Right lobe of liver (tissue), 6 donors: ENCODE results near the gene PARP2. TPM values are rescaled to one million over a fixed set of nuclear protein-coding genes. Genes with fewer than 3 reads are reported as not detected.

ENCODE experiments used
- ATAC-seq, 4 donors: fragments of 200-7000 bp; cut with Tn5 transposase; one replicate each; pipeline ENCODE4 v1.9.1; 2020; ENCODE audit warnings: mild to moderate bottlenecking in 4 of 4, moderate library complexity in 4 of 4
- DNase-seq, 3 donors: peaks; one replicate each; pipeline ENCODE4 v3.0.0-alpha.2; 2020
- H3K27ac ChIP-seq, 3 donors: fragments of 200-600 bp; one replicate each; pipeline ENCODE4 v1.8.0; 2022
- H3K27me3 ChIP-seq, 2 donors: fragments of 200-600 bp; one replicate each; pipeline ENCODE4 v1.8.0; 2022
- H3K36me3 ChIP-seq, 4 donors: fragments of 200-600 bp; sonication (generic) in 1 of 4; one replicate each; pipeline versions ENCODE4 v1.5.1 to v1.8.0; 2017 to 2022; ENCODE audit warnings: control low read depth in 1 of 4
- H3K4me1 ChIP-seq, 4 donors: fragments of 200-600 bp; sonication (generic) in 1 of 4; one replicate each; pipeline versions ENCODE4 v1.5.1 to v1.8.0; 2017 to 2022; ENCODE audit warnings: control low read depth in 1 of 4
- H3K4me3 ChIP-seq, 3 donors: fragments of 200-600 bp; one replicate each; pipeline ENCODE4 v1.8.0; 2022
- H3K9me3 ChIP-seq, 4 donors: fragments of 200-600 bp; sonication (generic) in 1 of 4; one replicate each; pipeline versions ENCODE4 v1.5.1 to v1.8.0; 2017 to 2022; ENCODE audit warnings: control low read depth in 1 of 4
- CTCF ChIP-seq, 4 donors: fragments of 200-600 bp in 3 of 4; fragments of 450-650 bp in 1 of 4; IDR thresholded peaks; one replicate each; pipeline versions ENCODE4 v1.5.1 to v1.8.0; 2016 to 2022; ENCODE audit warnings: antibody characterized with exemption in 4 of 4, mild to moderate bottlenecking in 2 of 4
- POLR2A ChIP-seq: fragments of 450-650 bp; IDR thresholded peaks from one replicate; pipeline ENCODE4 v1.6.1; 2017; ENCODE audit warnings: antibody characterized with exemption, mild to moderate bottlenecking
- WGBS: methylation state at CpG from one replicate; pipeline ENCODE4 v1.1.6; 2018; ENCODE audit warnings: low coverage, low lambda C conversion rate; ENCODE audit not compliant: insufficient coverage; ENCODE audit errors: missing lambda C conversion rate; 5-methylcytosine and 5-hydroxymethylcytosine counted together
- intact Hi-C, 2 donors: fragments of 100-400 bp; cut with DNase I; formaldehyde crosslinking; loops; one replicate each; pipeline versions ENCODE4 v1.11.2 to v1.14.1; 2022
- total RNA-seq, 6 experiments: library from RNA; depleted of rRNA in 2 of 6; stranded (reverse); fragments of >200 nt in 2 of 6; fragmentation: NEBNext Ultra II Directional in 3 of 6; extraction: Animal tissue kit (Norgen Biotek cat#: 25700) in 3 of 6; gene quantifications; one replicate each; pipeline versions ENCODE4 v1.1.0 to v1.2.4, GENCODE V29; 2016 to 2023
- donor health status: DM: no; HTN: yes; CAD: no.
- donor health status: DM: no; HTN: no; CAD: no.
- donor health status: DM: no; HTN: no; CAD: no.
- donor health status: DM: no; HTN: yes; CAD: no.
- donor health status: DM: no; HTN: yes; CAD: no.

Gene PARP2
- total RNA-seq, 6 experiments from 2014 or later, result 5.5 to 10.4 (median 9.1) TPM

DNA sequence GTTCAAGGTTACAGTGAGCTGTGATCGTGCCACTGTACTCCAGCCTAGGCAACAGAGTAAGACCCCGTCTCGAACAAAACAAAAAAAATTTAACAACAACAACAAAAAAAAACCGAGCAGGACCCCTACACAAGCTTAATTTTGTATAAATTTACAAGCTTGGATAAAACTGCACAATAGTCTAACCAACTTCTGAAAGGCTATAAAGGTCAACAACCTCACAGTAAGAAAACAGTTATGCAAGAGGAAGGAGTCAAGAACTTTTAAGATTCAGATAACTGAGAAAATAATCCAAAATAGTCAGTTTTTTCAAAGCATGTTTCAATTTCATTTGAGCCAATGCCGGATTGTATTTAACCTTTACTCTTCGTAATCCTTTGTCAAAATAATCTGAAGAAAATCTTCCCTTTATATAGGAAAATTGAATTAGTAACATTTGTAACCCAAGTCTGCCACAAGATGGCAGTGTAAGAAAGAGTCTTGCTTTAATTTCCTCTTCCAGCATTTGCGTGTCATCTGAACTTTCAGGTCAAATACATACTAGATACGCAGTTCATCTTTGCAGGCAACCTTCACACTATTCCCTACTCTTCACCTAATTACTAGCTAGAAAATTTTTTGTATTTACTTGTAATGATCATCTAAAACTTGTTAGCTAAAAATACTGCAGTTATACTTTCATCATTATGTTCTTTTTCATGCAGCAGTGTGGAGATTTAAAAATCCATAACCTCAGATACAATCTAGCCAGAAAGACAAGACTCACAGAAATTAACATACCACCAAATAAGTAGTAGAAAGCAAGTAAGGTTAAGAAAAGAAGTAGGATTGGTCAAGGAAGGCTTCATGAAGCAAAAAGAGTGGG is 16.2 kb upstream of the PARP2 start:
- no peaks in the 10 kb centered on the region for H3K9me3 ChIP-seq
- TF ChIP-seq POLR2A (no peak), CTCF (IDR thresholded peaks at IDR 0.05) (peak; percentile 77 to 84 (median 78))
- WGBS, result 23% methylated on average over 8 of the region's 8 CpGs
- H3K4me1 ChIP-seq, result peaks cover 0 to 44% (median 14%) of the 10 kb centered on the region in 4 donors
- H3K27ac ChIP-seq, result peak overlapping the region in 2 of 3 donors; percentile 7 to 94
- intact Hi-C loops, result loop anchor here in 1 of 2 donors (10.0 kb wide), 2 partner anchors 278 to 358 kb away; partner anchors contain the start of genes ANG and RNASE4
- H3K4me3 ChIP-seq, result no peak overlapping the region
- H3K27me3 ChIP-seq, result no peaks in the 10 kb centered on the region
- H3K36me3 ChIP-seq, result peaks cover 0 to 58% (median 18%) of the 10 kb centered on the region in 4 donors
- DNase-seq (no peak), ATAC-seq (peak; percentile 78 to 86 (median 80))

DNA sequence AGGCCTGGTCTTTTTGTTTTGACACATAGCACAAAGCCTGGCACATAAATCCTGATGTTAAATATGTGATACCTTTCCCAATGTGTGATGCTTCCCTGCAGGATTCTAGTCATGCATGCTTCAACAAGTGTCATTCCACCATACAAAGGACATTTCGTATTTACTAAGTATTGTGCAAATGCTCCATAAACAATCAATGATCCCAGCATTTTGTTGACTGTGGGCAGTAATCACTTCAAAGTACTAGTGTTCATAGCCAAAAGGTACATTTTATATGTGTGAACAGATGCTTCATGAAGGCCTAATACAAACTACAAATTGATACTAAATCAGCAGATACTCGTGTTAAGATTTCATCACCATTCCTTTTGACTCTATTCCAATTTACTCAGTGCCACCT is 14.7 kb upstream of the PARP2 start:
- ATAC-seq (peak; percentile 3 to 29 (median 6)), DNase-seq (no peak)
- 14% methylated on average over 2 of the region's 2 CpGs for WGBS
- H3K4me1 ChIP-seq, result peaks cover 0 to 46% (median 14%) of the 10 kb centered on the region in 4 donors
- H3K36me3 ChIP-seq, result peaks cover 0 to 44% (median 12%) of the 10 kb centered on the region in 4 donors
- H3K27me3 ChIP-seq, result no peaks in the 10 kb centered on the region
- TF ChIP-seq POLR2A, result no peak
- no peak for TF ChIP-seq CTCF (IDR thresholded peaks at IDR 0.05)
- peak overlapping the region in 2 of 3 donors; percentile 19 to 94 for H3K27ac ChIP-seq
- H3K9me3 ChIP-seq, result no peaks in the 10 kb centered on the region
- no peak overlapping the region for H3K4me3 ChIP-seq
- intact Hi-C loops, result loop anchor here in 1 of 2 donors (10.0 kb wide), 2 partner anchors 276 to 356 kb away; partner anchors contain the start of genes ANG and RNASE4

- H3K27ac ChIP-seq, result peak overlapping the region in 2 of 3 donors; percentile 19 to 94
- TF ChIP-seq POLR2A, result no peak
- TF ChIP-seq CTCF (IDR thresholded peaks at IDR 0.05), result no peak
- no peaks in the 10 kb centered on the region for H3K27me3 ChIP-seq
- intact Hi-C loops, result loop anchor here in 1 of 2 donors (10.0 kb wide), 2 partner anchors 275 to 355 kb away; partner anchors contain the start of genes ANG and RNASE4
- 4% methylated on average over 2 of the region's 2 CpGs for WGBS
- no peak for DNase-seq
- peaks cover 0 to 39% (median 11%) of the 10 kb centered on the region in 4 donors for H3K36me3 ChIP-seq
- ATAC-seq, result no peak
- no peaks in the 10 kb centered on the region for H3K9me3 ChIP-seq
- H3K4me1 ChIP-seq, result peaks cover 0 to 52% (median 14%) of the 10 kb centered on the region in 4 donors
- peak overlapping the region in 1 of 3 donors; percentile 67 for H3K4me3 ChIP-seq
Observed at GRCh38 chr14:20329355-20329754, 14.1 kb upstream of the PARP2 start.

DNA sequence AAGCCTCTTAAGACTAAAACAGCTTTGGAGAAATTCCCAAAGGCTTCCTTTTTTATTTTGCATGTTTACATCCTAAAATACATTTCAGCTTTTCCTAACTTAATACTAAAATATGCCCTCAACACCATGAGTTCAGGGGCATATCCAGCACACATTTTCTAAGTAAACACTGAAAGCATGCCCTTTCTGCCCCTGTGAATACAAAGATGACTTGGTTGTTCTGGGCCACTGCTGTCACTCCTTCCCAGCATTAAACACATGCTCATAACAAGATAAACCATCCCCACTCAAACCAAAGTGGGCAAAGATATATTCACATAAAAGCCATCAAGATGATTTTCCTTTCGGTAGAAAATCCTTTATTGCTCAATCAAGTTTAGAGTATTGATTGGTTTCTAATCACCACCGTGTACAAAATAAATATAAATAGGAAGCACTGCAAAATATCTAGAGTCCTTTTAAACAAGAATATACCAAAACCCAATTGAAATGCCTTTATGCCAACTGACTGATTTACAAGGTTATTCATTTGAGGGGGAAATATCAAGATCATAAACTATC is 12.3 kb upstream of the PARP2 start:
- no peak for TF ChIP-seq CTCF (IDR thresholded peaks at IDR 0.05)
- TF ChIP-seq POLR2A, result no peak
- intact Hi-C loops, result no loop called here
- H3K4me3 ChIP-seq, result peak overlapping the region in 2 of 3 donors; percentile 67 to 75

More for the DNA sequence above, 12.3 kb upstream of the PARP2 start:
- DNase-seq (no peak), ATAC-seq (peak in 1 of 4 donors; percentile 14)
- Histone ChIP-seq H3K4me1 (peaks cover 0 to 57% (median 14%) of the 10 kb centered on the region in 4 donors), H3K9me3 (no peaks in the 10 kb centered on the region), H3K36me3 (peaks cover 0 to 21% (median 2%) of the 10 kb centered on the region in 4 donors), H3K27ac (peak overlapping the region in 2 of 3 donors; percentile 2 to 94), H3K27me3 (no peaks in the 10 kb centered on the region)
- 19% methylated on average over 2 of the region's 2 CpGs for WGBS
